Prostate gland (tissue), 2 donors: Measurements from ENCODE around the gene ZNF496.

Experiments used
- CTCF ChIP-seq, 4 experiments: fragments of 200-600 bp in 2 of 4; fragments of 450-650 bp in 2 of 4; sonication (generic) in 2 of 4; IDR thresholded peaks; 1 replicate in 3 of 4; 2 replicates in 1 of 4; pipeline ENCODE4 v1.5.1; 2016 to 2019; ENCODE audit warnings: antibody characterized with exemption in 4 of 4, mild to moderate bottlenecking in 2 of 4, moderate library complexity in 2 of 4
- POLR2A ChIP-seq: fragments of 450-650 bp; IDR thresholded peaks from one replicate; pipeline ENCODE4 v1.6.1; 2016; ENCODE audit warnings: antibody characterized with exemption, mild to moderate bottlenecking
- POLR2AphosphoS5 ChIP-seq: sonication (generic); formaldehyde crosslinking; IDR thresholded peaks from one replicate; pipeline ENCODE4 v1.6.1; 2017; ENCODE audit warnings: antibody characterized with exemption

- no peak for TF ChIP-seq CTCF (IDR thresholded peaks at IDR 0.05)
- no peak for TF ChIP-seq POLR2AphosphoS5
- no peak for TF ChIP-seq POLR2A
These were observed 12.1 kb upstream of the ZNF496 start for GRCh38 chr1:247343801-247344200.
